ENCODE data around the gene MAP2K7.
A peak's percentile ranks its signal among the peaks of the same experiment; 100 is the strongest.

MAP2K7 gene

DNA sequence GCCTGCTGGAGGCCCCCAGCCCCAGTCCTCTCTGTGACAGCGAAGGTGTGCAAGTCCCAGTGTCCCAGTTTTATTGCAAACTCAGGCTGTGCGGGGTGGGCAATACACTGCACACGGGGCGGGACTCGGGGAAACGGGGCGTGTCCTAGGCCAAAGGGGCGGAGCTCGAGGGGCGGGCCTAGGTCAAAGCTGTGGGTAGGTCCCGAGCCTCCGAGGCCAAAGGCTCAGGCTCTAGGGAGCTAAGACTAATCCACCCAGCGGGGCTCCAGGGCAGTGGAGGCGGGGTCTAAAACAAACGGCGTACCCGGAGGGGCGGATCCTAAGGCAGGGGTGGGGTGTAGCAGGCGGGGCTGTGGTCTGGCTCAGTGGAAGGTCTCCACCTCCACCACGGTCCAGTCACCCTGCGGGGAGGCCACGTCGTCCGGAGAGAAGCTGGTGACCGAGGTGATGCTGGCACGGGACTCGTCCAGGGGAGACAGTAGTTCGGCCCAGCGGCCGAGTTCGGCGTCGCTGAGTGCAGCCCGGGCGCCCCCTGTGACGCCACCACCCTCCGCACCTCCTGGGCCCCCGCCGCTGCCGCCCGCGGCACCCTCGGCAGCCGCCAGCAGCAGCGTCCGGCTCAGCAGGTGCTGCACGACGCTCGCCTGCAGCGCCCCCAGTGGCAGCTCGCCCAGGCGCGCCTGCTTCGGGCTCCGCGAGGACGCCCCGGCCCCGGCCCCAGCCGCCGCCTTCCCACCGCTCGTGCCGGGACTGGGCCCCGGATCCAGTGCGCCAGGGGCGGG is 34.8 kb upstream of the MAP2K7 start:
- H3K4me3 ChIP-seq (ENCODE audit: low read depth, low read length): peak overlapping the region; percentile 47
- TF ChIP-seq, protein P1, sequence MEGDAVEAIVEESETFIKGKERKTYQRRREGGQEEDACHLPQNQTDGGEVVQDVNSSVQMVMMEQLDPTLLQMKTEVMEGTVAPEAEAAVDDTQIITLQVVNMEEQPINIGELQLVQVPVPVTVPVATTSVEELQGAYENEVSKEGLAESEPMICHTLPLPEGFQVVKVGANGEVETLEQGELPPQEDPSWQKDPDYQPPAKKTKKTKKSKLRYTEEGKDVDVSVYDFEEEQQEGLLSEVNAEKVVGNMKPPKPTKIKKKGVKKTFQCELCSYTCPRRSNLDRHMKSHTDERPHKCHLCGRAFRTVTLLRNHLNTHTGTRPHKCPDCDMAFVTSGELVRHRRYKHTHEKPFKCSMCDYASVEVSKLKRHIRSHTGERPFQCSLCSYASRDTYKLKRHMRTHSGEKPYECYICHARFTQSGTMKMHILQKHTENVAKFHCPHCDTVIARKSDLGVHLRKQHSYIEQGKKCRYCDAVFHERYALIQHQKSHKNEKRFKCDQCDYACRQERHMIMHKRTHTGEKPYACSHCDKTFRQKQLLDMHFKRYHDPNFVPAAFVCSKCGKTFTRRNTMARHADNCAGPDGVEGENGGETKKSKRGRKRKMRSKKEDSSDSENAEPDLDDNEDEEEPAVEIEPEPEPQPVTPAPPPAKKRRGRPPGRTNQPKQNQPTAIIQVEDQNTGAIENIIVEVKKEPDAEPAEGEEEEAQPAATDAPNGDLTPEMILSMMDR (IDR thresholded peaks at IDR 0.05; ENCODE audit: control insufficient read depth, extremely low read depth, insufficient read depth): peak; percentile 79

DNA sequence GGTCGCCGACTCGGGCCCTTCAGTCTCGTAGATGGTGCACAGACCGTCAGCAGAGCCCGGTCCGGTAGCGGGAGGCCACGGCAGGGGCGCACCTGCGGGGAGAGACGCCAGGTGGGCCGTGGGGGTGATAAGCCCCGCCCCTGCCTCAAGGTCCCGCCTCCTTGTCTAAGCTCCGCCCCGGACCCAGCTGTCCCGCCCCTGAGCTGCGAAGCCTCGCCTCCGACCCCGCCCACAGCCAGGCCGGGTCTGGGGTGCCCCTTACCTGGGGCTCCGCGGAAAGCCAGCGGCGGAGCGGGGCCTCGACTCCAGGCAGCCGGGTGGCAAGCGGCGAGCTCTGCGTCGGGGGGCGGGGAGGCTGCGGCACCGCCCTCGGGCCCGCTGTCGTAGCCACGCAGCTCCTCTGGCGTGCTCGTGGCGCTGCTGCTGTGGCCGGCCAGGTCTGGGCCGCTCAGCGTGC is 34.2 kb upstream of the MAP2K7 start:
- DNase-seq (ENCODE audit: low read depth): no peak
- TF ChIP-seq, protein P1 (IDR thresholded peaks at IDR 0.05; ENCODE audit: control insufficient read depth, extremely low read depth, insufficient read depth): no peak
- peak overlapping the region; percentile 47 for H3K4me3 ChIP-seq (ENCODE audit: low read depth, low read length)

More for the DNA sequence above, 34.8 kb upstream of the MAP2K7 start:
- DNase-seq (ENCODE audit: low read depth): no peak

DNA sequence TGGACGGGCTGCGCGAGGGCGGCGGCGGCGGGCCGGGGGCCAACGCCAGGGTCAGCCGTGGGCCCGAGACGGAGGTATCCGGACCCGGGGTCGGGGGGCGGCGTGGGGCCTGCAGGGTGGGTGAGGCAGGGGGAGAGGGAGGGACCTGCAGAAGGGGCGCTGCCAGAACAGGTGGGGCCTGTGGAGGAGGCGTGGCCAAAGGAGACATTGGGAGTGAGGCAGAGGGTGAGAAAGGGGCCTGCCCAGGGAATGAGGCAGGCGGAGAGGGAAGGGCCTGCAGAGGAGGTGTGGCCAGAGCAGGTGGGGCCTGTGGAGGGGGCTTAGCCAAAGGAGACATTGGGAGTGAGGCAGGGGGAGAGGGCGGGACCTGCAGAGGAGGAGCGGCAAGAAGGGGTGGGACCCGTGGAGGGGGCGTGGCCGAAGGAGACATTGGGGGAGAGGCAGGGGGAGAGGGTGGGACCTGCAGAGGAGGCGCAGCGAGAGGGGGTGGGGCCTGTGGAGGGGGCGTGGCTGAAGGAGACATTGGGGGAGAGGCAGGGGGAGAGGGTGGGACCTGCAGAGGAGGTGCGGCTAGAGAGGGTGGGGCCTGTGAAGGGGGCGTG is 33.7 kb upstream of the MAP2K7 start:
- peak; percentile 64 for DNase-seq (ENCODE audit: low read depth)
- H3K4me3 ChIP-seq (ENCODE audit: low read depth, low read length): peak overlapping the region; percentile 47
- TF ChIP-seq, protein P1 (IDR thresholded peaks at IDR 0.05; ENCODE audit: control insufficient read depth, extremely low read depth, insufficient read depth): no peak

DNA sequence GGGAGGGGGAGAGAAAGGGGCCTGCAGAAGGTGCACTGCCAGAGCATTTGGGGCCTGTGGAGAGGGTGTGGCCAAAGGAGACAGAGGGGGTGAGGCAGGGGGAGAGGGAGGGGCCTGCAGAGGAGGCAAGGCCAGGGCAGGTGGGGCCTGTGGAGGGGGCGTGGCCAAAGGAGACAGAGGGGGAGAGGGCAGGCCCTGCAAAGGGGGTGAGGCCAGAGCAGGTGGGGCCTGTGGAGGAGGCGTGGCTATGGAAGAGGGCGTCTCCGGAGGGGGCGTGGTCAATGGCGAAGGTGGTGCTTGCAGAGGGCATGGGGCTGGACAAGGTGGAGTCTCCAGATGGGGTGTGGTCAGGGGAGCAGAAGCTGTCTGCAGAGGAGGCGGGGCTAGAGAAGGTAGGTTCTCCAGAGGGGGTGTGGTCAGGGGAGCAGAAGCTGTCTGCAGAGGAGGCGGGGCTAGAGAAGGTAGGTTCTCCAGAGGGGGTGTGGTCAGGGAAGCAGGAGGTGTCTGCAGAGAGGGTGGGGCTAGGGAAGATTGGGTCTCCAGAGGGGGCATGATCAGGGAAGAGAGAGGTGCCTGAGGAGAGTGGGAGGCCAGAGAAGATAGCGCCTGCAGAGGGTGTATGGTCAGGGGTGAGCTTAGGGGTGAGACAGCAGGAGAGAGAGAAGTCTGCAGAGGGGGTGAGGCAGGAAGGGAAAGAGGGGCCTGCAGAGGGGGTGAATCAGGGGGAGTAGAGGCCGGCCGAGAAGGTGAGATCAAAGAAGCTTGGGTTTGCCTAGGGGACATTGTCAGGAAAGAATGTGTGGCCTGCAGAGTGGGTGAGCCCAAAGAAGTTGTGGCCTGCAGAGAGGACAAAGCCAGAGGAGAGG is 32.9 kb upstream of the MAP2K7 start:
- peak; percentile 88 for DNase-seq (ENCODE audit: low read depth)
- peak overlapping the region; percentile 21; the same call in 1 of the 2 replicates for H3K4me3 ChIP-seq (ENCODE audit: low read depth, low read length)
- TF ChIP-seq, protein P1 (IDR thresholded peaks at IDR 0.05; ENCODE audit: control insufficient read depth, extremely low read depth, insufficient read depth): no peak

DNA sequence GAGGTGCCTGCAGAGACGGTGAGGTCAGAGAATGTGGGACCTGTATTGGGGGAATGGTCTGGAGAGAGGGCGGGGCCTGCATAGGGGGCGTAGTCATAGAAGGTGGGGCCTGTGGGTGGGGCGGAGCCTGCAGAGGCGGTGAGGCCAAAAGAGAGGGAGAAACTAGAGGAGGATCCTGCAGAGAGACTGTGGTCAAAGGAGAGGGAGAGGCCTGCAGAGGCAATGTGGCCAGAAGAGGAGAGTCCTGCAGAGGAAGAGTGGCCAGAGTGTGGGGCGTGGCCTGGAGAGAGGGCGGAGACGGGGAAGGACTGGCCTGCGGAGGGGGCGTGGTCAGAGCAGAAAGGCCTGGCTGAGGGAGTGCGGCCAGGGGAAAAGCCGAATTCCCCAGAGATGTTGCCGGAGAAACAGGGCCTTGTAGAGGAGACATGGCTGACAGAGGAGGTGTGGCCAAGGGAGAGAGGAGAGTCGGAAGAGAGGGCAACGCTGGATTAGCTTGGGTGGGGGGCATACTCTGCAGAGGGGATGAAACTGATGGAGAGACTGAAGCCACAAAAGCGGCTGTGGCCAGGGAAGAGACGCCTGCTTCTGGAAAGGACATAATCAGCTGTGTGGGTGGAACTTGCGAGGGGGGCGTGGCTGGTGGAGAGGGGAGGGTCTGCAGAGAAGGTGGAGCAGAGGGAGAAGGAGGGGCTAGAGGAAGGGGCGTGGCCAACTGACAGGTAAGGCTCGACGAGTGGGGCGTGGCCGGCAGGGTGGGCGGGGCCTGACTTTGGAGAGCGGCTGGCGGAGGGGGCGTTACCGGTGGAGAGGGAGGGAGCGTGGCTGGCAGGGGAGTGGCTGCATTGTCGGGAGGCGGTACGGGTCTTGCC is 32.0 kb upstream of the MAP2K7 start:
- peak overlapping the region; percentile 21; the same call in 1 of the 2 replicates for H3K4me3 ChIP-seq (ENCODE audit: low read depth, low read length)
- peak; percentile 89 for DNase-seq (ENCODE audit: low read depth)
- TF ChIP-seq, protein P1 (IDR thresholded peaks at IDR 0.05; ENCODE audit: control insufficient read depth, extremely low read depth, insufficient read depth): no peak
